ENCODE results near the gene FIGNL1. TPM values are rescaled to one million over a fixed set of nuclear protein-coding genes. Genes with fewer than 3 reads are reported as not detected.

Gene FIGNL1
- total and polyA plus RNA-seq, 2 of the 4 experiments (the other 2 are of a cell fraction), result 8.2 to 27.1 TPM

- no peak overlapping the region for H3K9ac ChIP-seq (ENCODE audit: low read depth, low read length)
- H3K56ac ChIP-seq (ENCODE audit: extremely low read depth, insufficient read depth, low read length), result no peak overlapping the region
- H3K23ac ChIP-seq (ENCODE audit: low read depth, low read length), result no peak overlapping the region
- H3K4me3 ChIP-seq (ENCODE audit: insufficient read depth, low read depth, low read length), result no peak overlapping the region
- no peak overlapping the region for H2BK20ac ChIP-seq (ENCODE audit: low read depth, low read length)
- ATAC-seq (ENCODE audit: low read depth) (no peak), DNase-seq (no peak)
- no peak overlapping the region for H4K5ac ChIP-seq (ENCODE audit: low read depth, low read length)
- no peak overlapping the region for H2BK15ac ChIP-seq (ENCODE audit: low read depth, low read length)
- H3K4me2 ChIP-seq (ENCODE audit: low read depth, low read length), result no peak overlapping the region
- intact Hi-C loops (cut with micrococcal nuclease), result no loop called here
- TF ChIP-seq CEBPB (IDR thresholded peaks at IDR 0.05; ENCODE audit: low read depth, low read length) (no peak), RCOR1 (IDR thresholded peaks at IDR 0.05; ENCODE audit: insufficient replicate concordance, low read length) (no peak), MXI1 (IDR thresholded peaks at IDR 0.05; ENCODE audit: borderline replicate concordance, low read depth, low read length) (no peak), USF2 (IDR thresholded peaks at IDR 0.05; ENCODE audit: low read depth, low read length) (no peak), MAZ (IDR thresholded peaks at IDR 0.05; ENCODE audit: borderline replicate concordance, low read depth, low read length) (no peak), RFX5 (IDR thresholded peaks at IDR 0.05; ENCODE audit: low read depth, low read length) (no peak), NFE2L2 (IDR thresholded peaks at IDR 0.05; ENCODE audit: low read depth, low read length) (no peak), FOS (IDR thresholded peaks at IDR 0.05; ENCODE audit: low read depth, low read length) (no peak), SMC3 (IDR thresholded peaks at IDR 0.05; ENCODE audit: low read depth, low read length) (no peak), MAFK (IDR thresholded peaks at IDR 0.05; ENCODE audit: low read depth, low read length) (no peak), BHLHE40 (IDR thresholded peaks at IDR 0.05; ENCODE audit: low read depth, low read length) (no peak), RAD21 (IDR thresholded peaks at IDR 0.05; ENCODE audit: low read length) (no peak), POLR2A (IDR thresholded peaks at IDR 0.05; ENCODE audit: low read depth, low read length) (no peak), CHD1 (IDR thresholded peaks at IDR 0.05; ENCODE audit: low read depth, low read length) (no peak)
- TF ChIP-seq, protein P1, sequence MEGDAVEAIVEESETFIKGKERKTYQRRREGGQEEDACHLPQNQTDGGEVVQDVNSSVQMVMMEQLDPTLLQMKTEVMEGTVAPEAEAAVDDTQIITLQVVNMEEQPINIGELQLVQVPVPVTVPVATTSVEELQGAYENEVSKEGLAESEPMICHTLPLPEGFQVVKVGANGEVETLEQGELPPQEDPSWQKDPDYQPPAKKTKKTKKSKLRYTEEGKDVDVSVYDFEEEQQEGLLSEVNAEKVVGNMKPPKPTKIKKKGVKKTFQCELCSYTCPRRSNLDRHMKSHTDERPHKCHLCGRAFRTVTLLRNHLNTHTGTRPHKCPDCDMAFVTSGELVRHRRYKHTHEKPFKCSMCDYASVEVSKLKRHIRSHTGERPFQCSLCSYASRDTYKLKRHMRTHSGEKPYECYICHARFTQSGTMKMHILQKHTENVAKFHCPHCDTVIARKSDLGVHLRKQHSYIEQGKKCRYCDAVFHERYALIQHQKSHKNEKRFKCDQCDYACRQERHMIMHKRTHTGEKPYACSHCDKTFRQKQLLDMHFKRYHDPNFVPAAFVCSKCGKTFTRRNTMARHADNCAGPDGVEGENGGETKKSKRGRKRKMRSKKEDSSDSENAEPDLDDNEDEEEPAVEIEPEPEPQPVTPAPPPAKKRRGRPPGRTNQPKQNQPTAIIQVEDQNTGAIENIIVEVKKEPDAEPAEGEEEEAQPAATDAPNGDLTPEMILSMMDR (conservative IDR thresholded peaks at IDR 0.05; ENCODE audit: low read depth, low read length), result no peak
- TF ChIP-seq, protein P2, sequence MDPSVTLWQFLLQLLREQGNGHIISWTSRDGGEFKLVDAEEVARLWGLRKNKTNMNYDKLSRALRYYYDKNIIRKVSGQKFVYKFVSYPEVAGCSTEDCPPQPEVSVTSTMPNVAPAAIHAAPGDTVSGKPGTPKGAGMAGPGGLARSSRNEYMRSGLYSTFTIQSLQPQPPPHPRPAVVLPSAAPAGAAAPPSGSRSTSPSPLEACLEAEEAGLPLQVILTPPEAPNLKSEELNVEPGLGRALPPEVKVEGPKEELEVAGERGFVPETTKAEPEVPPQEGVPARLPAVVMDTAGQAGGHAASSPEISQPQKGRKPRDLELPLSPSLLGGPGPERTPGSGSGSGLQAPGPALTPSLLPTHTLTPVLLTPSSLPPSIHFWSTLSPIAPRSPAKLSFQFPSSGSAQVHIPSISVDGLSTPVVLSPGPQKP (IDR thresholded peaks at IDR 0.05; ENCODE audit: borderline replicate concordance, low read depth, low read length), result no peak
- H2BK120ac ChIP-seq (ENCODE audit: low read depth, low read length), result no peak overlapping the region
- H4K20me1 ChIP-seq (ENCODE audit: insufficient read depth, low read length), result no peaks in the 10 kb centered on the region
- H3K18ac ChIP-seq (ENCODE audit: low read depth, low read length), result no peak overlapping the region
- no peaks in the 10 kb centered on the region for H3K9me1 ChIP-seq (ENCODE audit: insufficient read depth, low read length)
- no peaks in the 10 kb centered on the region for H3K79me1 ChIP-seq (ENCODE audit: low read depth in 1 of 2, low read length in 2 of 2)
- CTCF ChIA-PET, result no interaction called here
- H2AFZ ChIP-seq (replicated peaks; ENCODE audit: low read length, poor library complexity), result no peak overlapping the region
- POLR2A ChIA-PET (ENCODE audit: unreplicated experiment), result no interaction called here
- H3K27ac ChIP-seq (ENCODE audit: insufficient read depth, low read length), result no peak overlapping the region
- 42% methylated on average over 4 of the region's 8 CpGs; no CpG with 5 or more reads in 1 of the 2 experiments for WGBS, 2 experiments (ENCODE audit: extremely low coverage in 2 of 2, insufficient read length in 1 of 2)
- no peaks in the 10 kb centered on the region for H3K4me1 ChIP-seq (ENCODE audit: control insufficient read depth, insufficient read depth, low read length)
- no peak overlapping the region for H3K4ac ChIP-seq (ENCODE audit: low read depth, low read length)
- H2AK5ac ChIP-seq (ENCODE audit: low read depth, low read length), result no peak overlapping the region
- H4K8ac ChIP-seq (ENCODE audit: low read depth in 2 of 2, low read length in 2 of 2), result no peak overlapping the region
- H2AK9ac ChIP-seq (replicated peaks; ENCODE audit: low read depth, low read length, poor library complexity), result no peak overlapping the region
- no peak overlapping the region for H3K14ac ChIP-seq (replicated peaks; ENCODE audit: low read depth, low read length)
- no peaks in the 10 kb centered on the region for H3K36me3 ChIP-seq (ENCODE audit: control insufficient read depth, insufficient read depth, low read length)
- H3K27me3 ChIP-seq (ENCODE audit: control insufficient read depth, insufficient read depth, low read length), result peaks cover 17% of the 10 kb centered on the region
- no peaks in the 10 kb centered on the region for H3K9me3 ChIP-seq (ENCODE audit: control insufficient read depth, insufficient read depth, low read length)
- no peak overlapping the region for H2BK5ac ChIP-seq (ENCODE audit: low read depth, low read length, poor library complexity, severe bottlenecking)
- H4K91ac ChIP-seq (ENCODE audit: insufficient read depth, low read depth, low read length), result no peak overlapping the region
- in situ Hi-C loops (cut with MboI; ENCODE audit: low sequenced_read_pairs), result loop anchor here (25.0 kb wide), 1 partner anchor 213 kb away; no protein-coding TSS in a partner anchor
- no TSS peak for BruUV-seq (replicated peaks)
- dilution Hi-C loops (cut with HindIII; ENCODE audit: low sequenced_read_pairs, unreplicated experiment), result no loop called here
Measured at GRCh38 chr7:50474382-50475160, 24.4 kb upstream of the FIGNL1 start.
